Neuron (in vitro differentiated cells): Measurements from ENCODE around the gene KDM4B.

Experiments
- H2AFZ ChIP-seq: one replicate; pipeline ENCODE4 v1.6.1; 2013; ENCODE audit warnings: low read depth, mild to moderate bottlenecking, inconsistent platforms, low read length, moderate library complexity
- H3K27me3 ChIP-seq: one replicate; pipeline ENCODE4 v1.6.1; 2013; ENCODE audit warnings: low read length; ENCODE audit not compliant: insufficient read depth
- H3K36me3 ChIP-seq: one replicate; pipeline ENCODE4 v1.6.1; 2013; ENCODE audit warnings: low read length; ENCODE audit not compliant: insufficient read depth
- H3K4me1 ChIP-seq: one replicate; pipeline ENCODE4 v1.6.1; 2013; ENCODE audit warnings: low read length; ENCODE audit not compliant: insufficient read depth
- H3K4me3 ChIP-seq: 2 replicates; pipeline ENCODE4 v1.5.1; 2013; ENCODE audit warnings: mild to moderate bottlenecking, low read length, moderate library complexity
- H3K9me3 ChIP-seq: one replicate; pipeline ENCODE4 v1.6.1; 2013; ENCODE audit warnings: low read length

Gene KDM4B

DNA sequence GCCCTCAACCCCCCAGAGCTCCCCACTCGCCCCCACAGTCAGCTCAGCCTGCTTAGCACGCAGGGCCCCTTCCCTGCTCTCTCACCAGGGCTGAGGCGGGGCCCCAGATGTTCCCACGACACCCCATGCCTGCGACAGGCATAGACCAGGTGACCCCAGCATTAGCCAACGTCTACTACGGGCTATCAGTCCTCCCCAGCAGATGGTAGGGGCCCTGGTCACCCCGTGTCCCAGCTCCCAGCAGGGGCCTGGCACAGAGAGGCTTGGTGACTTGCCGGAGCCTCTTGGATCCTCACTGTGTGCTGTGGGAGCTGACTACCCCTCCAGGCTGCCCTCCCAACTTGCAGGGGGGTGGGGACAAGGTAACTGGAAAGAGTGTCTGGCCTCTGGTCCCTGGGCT is 80.6 kb downstream of the KDM4B start:
- H2AFZ ChIP-seq, result no peak overlapping the region
- no peak overlapping the region for H3K4me3 ChIP-seq
- H3K4me1 ChIP-seq, result peaks cover 23% of the 10 kb centered on the region
- no peaks in the 10 kb centered on the region for H3K27me3 ChIP-seq
- H3K36me3 ChIP-seq, result peaks cover 24% of the 10 kb centered on the region
- no peaks in the 10 kb centered on the region for H3K9me3 ChIP-seq

DNA sequence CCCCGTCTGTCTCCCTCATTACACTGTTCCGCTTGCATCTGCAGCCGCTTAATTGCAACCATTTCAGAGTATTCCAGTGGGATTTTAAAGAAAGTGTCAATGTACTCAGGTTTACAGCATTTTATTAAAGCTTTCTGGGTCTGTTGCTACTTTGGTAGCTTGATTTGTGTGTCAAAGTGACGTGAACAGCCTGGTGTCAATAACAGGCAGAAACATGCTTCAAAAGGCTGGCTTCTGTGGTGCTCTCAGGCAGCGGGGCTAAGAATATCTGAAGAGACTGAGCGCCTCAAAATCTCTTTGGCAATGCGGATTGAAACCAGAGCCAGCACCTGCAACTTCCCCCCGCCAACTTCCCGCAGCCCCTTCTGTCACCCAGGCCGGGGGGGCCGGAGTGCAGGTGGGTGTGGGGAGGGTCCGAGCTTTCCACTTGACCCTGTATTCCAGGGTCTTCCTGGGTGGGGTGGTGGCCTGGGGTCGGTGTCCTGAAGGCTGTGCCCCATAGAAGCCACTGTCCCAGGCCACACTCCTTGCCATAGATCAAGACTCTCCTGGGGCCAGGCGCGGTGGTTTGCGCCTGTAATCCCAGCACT is 81.2 kb downstream of the KDM4B start:
- Histone ChIP-seq H3K27me3 (no peaks in the 10 kb centered on the region), H3K36me3 (peaks cover 26% of the 10 kb centered on the region), H3K4me1 (peaks cover 23% of the 10 kb centered on the region), H3K9me3 (no peaks in the 10 kb centered on the region), H3K4me3 (no peak overlapping the region), H2AFZ (no peak overlapping the region)

DNA sequence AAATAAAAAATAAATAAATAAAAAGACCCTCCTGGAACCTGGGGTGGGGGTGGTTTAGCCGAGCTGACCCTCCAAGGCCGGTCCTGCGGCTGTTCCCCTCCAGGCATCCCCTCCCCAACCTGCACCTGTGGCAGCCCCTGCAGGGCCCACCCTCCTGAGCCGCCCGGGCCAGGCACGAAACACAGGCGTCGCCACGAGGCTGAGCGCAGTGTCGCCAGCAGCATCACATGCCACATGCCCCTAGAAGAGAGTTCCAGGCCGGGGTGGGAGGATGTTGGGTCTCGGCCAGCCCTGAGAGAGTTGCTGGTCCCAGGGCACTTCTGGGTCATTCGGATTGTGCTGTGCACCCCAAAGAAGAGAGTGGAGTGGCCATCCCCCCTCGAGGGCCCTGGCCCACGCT is 82.0 kb downstream of the KDM4B start:
- Histone ChIP-seq H3K4me1 (peaks cover 23% of the 10 kb centered on the region), H2AFZ (no peak overlapping the region), H3K4me3 (no peak overlapping the region), H3K36me3 (peaks cover 28% of the 10 kb centered on the region), H3K27me3 (no peaks in the 10 kb centered on the region), H3K9me3 (no peaks in the 10 kb centered on the region)

DNA sequence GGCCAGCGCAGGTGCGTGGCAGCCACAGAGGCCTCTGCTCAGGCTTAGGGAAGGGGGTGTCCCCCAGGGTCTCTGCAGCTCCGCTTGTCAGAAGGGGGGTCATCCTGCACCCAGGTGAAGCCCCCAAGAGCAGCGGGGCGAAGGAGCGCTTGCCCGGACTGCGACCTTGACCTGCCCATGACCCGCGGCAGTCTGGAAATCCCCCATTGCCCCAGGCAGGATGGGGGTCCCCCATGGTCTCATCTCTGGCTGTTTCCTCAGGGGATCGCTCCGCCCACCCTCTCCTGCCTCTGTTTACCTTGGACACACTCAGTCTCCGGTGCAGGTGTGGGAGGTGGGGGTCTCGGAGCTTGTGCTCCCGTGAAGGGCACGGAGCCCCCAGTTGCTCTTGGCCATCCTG is 82.7 kb downstream of the KDM4B start:
- Histone ChIP-seq H3K4me3 (no peak overlapping the region), H3K4me1 (peaks cover 16% of the 10 kb centered on the region), H3K36me3 (peaks cover 33% of the 10 kb centered on the region), H3K9me3 (no peaks in the 10 kb centered on the region), H2AFZ (no peak overlapping the region), H3K27me3 (no peaks in the 10 kb centered on the region)

DNA sequence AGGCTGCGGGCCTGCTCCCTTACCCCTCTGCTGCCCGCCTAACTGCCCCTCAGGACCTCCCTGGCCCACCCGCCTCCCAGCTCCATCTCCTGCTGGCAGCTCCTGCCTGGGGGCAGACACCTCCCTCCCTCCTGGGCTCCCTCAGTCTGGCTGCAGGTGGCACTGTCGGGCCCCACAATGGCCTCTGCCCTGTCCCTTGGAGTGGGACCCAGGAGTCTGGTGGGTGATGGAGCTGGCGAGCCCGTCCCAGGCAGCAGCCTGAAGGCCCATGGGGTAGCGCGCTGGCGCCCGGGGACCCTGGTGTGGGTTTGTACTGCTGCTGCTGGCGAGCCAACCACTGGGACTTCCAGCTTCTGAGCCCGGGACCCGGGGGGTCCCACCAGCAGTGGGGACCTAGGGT is 83.6 kb downstream of the KDM4B start:
- H3K27me3 ChIP-seq, result no peaks in the 10 kb centered on the region
- H3K4me1 ChIP-seq, result peaks cover 11% of the 10 kb centered on the region
- H2AFZ ChIP-seq, result no peak overlapping the region
- H3K9me3 ChIP-seq, result no peaks in the 10 kb centered on the region
- peaks cover 35% of the 10 kb centered on the region for H3K36me3 ChIP-seq
- H3K4me3 ChIP-seq, result no peak overlapping the region

DNA sequence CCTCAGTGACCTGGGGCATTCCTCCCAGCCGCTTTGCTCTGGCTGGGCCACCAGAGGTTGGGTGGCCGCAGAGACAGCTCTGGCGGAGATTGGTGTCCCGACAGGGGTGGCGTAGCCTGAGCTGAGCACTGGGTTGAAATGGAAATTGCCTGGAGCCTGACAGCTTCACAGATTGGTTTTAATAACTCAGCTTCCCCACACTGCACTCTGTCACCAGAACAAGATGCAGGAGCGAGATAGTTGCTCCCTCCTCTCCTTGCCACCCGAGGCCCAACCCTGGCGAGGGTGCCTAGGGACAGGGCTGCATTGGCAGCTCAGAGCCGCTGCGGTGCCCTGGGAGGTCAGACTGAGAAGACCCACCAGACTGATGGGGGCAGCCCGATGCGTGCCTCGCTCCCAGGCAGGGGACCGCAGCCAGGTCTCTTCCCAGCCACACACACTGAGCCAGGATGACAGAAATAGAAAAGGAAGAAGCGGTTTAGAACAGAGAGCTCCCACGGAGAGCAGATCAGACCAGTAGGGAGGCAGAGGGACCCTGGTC is 84.1 kb downstream of the KDM4B start:
- H2AFZ ChIP-seq, result no peak overlapping the region
- no peaks in the 10 kb centered on the region for H3K9me3 ChIP-seq
- H3K4me1 ChIP-seq, result peaks cover 11% of the 10 kb centered on the region
- no peak overlapping the region for H3K4me3 ChIP-seq
- H3K36me3 ChIP-seq, result peaks cover 32% of the 10 kb centered on the region
- no peaks in the 10 kb centered on the region for H3K27me3 ChIP-seq

DNA sequence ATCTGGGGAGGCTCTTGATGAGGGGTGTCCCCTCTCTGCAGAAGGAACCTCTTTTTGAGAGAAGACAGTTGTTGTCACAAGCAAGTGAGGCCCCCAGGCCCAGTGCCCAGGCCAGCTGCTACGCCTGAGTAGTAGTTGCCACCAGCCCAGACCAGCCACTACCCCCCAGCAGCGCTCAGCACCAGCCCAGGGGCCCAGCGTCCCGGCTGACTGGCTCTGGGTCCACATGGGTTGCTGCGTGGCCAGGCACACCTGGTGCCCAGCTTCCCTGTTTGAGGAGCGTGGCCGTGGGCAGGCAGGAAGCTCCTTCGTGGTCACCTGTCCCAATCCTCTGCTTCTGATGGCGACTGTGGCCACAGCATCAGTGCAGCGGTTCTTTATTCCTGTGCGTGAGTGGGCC is 84.7 kb downstream of the KDM4B start:
- Histone ChIP-seq H3K27me3 (no peaks in the 10 kb centered on the region), H3K4me3 (no peak overlapping the region), H2AFZ (no peak overlapping the region), H3K9me3 (no peaks in the 10 kb centered on the region), H3K36me3 (peaks cover 30% of the 10 kb centered on the region), H3K4me1 (peaks cover 8% of the 10 kb centered on the region)

DNA sequence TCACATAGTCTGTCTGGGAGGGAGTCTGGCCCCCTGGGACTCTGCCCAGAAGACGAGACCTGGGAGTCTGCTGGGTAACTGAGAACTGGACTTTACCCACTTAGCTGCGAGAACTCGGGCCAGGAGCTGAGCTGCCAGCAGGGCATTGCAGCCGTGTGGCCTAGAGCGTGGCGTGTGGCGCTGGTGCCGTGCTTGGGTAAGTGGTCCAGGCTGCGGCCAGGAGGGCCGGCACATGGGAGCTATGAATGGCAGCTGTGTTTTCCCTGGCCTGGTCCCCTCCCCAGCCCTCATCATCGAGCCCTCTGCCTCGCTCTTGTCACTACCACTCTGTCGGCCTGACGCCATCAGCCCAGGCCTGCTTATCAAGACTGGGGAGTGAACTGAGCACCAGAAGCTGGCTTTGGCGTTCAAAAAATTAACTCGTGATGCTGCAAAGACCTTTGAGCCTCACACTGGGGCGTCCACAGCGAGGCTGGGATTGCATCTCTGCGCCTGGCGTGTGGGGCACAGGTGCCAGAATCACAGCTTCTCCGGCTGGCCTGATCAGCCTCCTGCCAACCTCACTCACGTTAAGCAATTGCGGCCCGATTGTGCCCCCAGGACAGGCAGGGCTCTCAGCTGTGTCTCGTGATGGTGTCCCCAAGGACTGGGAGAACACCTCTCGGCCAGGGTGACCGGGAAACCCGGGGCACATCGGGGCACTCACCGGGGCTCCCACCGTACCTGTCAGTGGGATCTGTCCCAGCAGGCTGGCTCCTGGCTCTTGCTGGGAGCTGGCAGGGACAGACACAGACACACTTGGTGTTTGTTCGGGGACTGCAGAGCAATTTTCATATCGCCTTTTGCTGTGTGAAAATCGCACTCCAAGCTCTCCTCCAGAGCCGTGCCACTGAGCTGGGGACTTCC is 85.9 kb downstream of the KDM4B start:
- H3K36me3 ChIP-seq, result peaks cover 34% of the 10 kb centered on the region
- H3K4me1 ChIP-seq, result no peaks in the 10 kb centered on the region
- no peaks in the 10 kb centered on the region for H3K9me3 ChIP-seq
- H3K27me3 ChIP-seq, result no peaks in the 10 kb centered on the region
- no peak overlapping the region for H3K4me3 ChIP-seq
- no peak overlapping the region for H2AFZ ChIP-seq

DNA sequence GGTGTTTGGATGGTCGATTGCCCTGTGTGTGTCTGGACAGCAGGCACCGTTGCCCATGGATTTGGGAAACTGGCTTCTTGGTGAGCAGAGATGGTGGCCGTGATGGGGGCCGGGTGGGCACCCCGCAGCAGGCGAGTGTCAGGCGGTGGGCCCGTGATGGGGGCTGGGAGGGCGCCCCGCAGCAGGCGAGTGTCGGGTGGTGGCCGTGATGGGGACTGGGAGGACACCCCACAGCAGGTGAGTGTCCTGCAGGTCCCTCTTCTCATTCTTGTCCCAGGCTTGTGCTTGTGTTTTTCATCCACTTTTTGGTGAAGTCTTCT is 86.5 kb downstream of the KDM4B start:
- H3K27me3 ChIP-seq, result no peaks in the 10 kb centered on the region
- no peak overlapping the region for H3K4me3 ChIP-seq
- H3K4me1 ChIP-seq, result no peaks in the 10 kb centered on the region
- H3K36me3 ChIP-seq, result peaks cover 34% of the 10 kb centered on the region
- no peak overlapping the region for H2AFZ ChIP-seq
- no peaks in the 10 kb centered on the region for H3K9me3 ChIP-seq

DNA sequence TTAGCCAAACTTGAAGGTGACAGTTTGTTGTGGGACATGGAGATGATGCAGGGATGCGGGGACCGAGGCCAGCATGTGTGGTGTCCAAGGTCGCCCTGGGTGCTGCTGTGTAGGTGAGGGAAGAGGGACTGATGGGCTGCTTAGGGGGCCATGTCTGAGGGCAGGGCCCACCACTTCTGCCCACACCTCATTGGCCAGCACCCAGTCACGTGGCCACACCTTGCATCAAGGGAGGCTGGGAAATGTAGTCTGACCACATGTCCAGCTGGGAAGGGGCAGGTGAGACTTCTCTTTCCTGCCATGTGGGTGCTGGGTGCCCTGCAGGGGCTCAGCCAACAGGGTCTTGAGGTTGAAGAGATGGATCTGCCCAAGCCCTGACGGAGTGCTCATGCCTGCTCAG is 88.9 kb downstream of the KDM4B start:
- H3K4me3 ChIP-seq, result no peak overlapping the region
- no peak overlapping the region for H2AFZ ChIP-seq
- H3K27me3 ChIP-seq, result no peaks in the 10 kb centered on the region
- H3K4me1 ChIP-seq, result no peaks in the 10 kb centered on the region
- peaks cover 13% of the 10 kb centered on the region for H3K9me3 ChIP-seq
- H3K36me3 ChIP-seq, result peaks cover 43% of the 10 kb centered on the region

DNA sequence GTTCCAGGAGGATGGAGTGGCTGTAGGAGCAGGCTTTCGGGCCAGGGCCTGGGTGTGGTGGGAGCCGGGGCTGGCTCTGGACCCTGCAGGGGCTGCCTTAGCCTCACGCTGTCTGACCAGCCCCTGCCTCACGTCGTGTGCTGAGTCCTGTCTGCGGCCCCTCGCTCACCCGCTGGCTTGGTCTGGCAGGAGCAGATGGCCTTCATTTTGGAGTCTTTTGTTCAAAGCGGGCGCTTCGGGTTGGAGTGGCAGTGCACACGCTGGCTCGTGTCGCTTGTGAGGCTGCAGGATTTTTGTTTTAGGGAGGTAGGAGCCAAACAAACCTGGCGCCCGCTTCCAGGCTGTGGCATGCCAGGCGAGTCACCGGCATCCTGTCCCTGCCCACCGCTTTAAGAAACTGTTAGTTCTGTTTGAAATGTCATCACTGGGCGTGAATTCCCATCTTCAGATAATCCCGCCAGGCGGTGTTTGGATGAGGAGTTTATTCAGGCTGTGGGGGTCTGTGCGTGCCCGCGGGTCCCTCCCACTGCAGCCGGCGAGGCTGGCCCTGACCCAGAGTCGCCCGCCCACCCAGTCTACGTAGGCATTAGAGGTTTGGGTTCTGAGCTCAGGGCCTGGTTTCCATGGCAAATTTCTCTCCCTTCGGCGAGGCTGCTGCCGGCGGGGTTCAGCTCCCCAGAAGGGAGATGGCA is 89.8 kb downstream of the KDM4B start:
- H3K36me3 ChIP-seq, result peaks cover 42% of the 10 kb centered on the region

DNA sequence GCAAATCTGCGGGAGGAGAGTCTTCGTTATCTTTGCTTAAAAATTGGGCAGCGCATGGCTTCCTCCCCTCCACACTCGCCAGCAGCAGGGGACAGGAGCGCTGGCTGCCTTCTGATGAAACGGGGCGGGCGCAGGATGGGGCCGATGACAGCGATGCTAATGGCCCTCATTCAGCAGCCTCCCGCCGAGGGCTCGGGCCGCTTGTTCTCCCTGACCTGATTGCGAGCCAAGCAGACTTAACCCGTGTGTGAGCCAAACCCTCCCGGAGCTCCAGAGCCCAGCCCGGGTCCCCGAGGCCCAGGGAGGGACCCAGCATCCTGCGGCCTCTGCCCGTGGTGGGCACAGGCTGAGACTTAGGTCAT is 90.3 kb downstream of the KDM4B start:
- peaks cover 17% of the 10 kb centered on the region for H3K9me3 ChIP-seq
- no peak overlapping the region for H2AFZ ChIP-seq
- H3K4me1 ChIP-seq, result no peaks in the 10 kb centered on the region
- H3K27me3 ChIP-seq, result no peaks in the 10 kb centered on the region
- peaks cover 45% of the 10 kb centered on the region for H3K36me3 ChIP-seq
- no peak overlapping the region for H3K4me3 ChIP-seq

More for the DNA sequence above, 89.8 kb downstream of the KDM4B start:
- Histone ChIP-seq H3K4me1 (no peaks in the 10 kb centered on the region), H2AFZ (no peak overlapping the region), H3K27me3 (no peaks in the 10 kb centered on the region), H3K4me3 (no peak overlapping the region), H3K9me3 (peaks cover 17% of the 10 kb centered on the region)

DNA sequence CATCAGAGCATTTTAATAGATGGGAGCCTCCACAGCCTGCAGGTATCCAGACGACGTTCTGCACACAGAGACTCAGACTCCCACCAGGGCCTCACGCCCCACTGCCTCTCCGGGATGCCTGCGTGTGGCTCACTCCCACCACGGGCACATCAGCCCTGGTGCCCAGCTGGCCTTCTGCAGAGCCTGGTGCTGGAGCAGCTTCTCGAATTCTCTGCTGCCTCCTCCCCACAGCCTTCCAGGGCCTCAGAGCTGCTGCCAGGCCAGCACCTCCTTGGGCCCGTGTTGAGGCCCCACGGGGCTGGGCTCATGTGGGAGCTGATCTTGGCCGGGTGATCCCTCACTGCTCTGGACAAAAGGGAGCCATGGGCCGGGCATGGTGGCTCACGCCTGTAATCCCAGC is 90.9 kb downstream of the KDM4B start:
- Histone ChIP-seq H3K4me3 (no peak overlapping the region), H3K36me3 (peaks cover 46% of the 10 kb centered on the region), H3K9me3 (peaks cover 17% of the 10 kb centered on the region), H2AFZ (no peak overlapping the region), H3K27me3 (no peaks in the 10 kb centered on the region), H3K4me1 (no peaks in the 10 kb centered on the region)
